MCF 10A (cell line): Measurements from ENCODE around the gene CIT. TPM values are rescaled to one million over a fixed set of nuclear protein-coding genes. Genes with fewer than 3 reads are reported as not detected.

Source experiments
- BruUV-seq: library from RNA; stranded (reverse); fragments of 400-500 nt; replicated peaks from 2 replicates; lab custom pipeline; 2021; lab: Mats Ljungman, UMichigan
- CTCF ChIA-PET: fragments of 300-600 bp; sonication (Branson Sonifier 250); formaldehyde crosslinking; extraction: SDS; loops from one replicate; lab custom pipeline; 2021; ENCODE audit warnings: antibody characterized with exemption, inconsistent platforms; lab: Yijun Ruan, JAX
- POLR2A ChIA-PET: fragments of 300-600, 350-650 bp; sonication (Branson Sonifier 250); formaldehyde crosslinking; extraction: SDS; loops from one replicate; lab custom pipeline; 2020; ENCODE audit warnings: antibody characterized with exemption, inconsistent platforms; lab: Yijun Ruan, JAX
- DNase-seq: peaks from one replicate; pipeline ENCODE4 v3.0.0-alpha.2; 2018; ENCODE audit not compliant: unreplicated experiment
- H3K27ac Mint-ChIP-seq: one replicate; pipeline ENCODE4 v1.8.0; 2022; ENCODE audit warnings: mild to moderate bottlenecking, low read depth, mixed read lengths; ENCODE audit not compliant: unreplicated experiment
- H3K27me3 Mint-ChIP-seq: one replicate; pipeline ENCODE4 v1.8.0; 2022; ENCODE audit warnings: mixed read lengths; ENCODE audit not compliant: insufficient read depth, unreplicated experiment
- H3K36me3 Mint-ChIP-seq: one replicate; pipeline ENCODE4 v1.8.0; 2022; ENCODE audit warnings: mild to moderate bottlenecking, moderate library complexity, mixed read lengths; ENCODE audit not compliant: insufficient read depth, unreplicated experiment
- H3K4me1 Mint-ChIP-seq: one replicate; pipeline ENCODE4 v1.8.0; 2022; ENCODE audit warnings: mixed read lengths; ENCODE audit not compliant: insufficient read depth, unreplicated experiment
- H3K4me3 Mint-ChIP-seq: one replicate; pipeline ENCODE4 v1.8.0; 2022; ENCODE audit warnings: mild to moderate bottlenecking, moderate library complexity, mixed read lengths; ENCODE audit not compliant: unreplicated experiment
- H3K9me3 Mint-ChIP-seq: one replicate; pipeline ENCODE4 v1.8.0; 2022; ENCODE audit warnings: mixed read lengths; ENCODE audit not compliant: unreplicated experiment
- CTCF ChIP-seq: fragments of 200-600 bp; IDR thresholded peaks from one replicate; pipeline ENCODE4 v1.8.0; 2022; ENCODE audit warnings: antibody characterized with exemption, mild to moderate bottlenecking; ENCODE audit not compliant: unreplicated experiment
- intact Hi-C: fragments of 100-400 bp; cut with micrococcal nuclease; formaldehyde crosslinking; loops from 2 replicates; pipeline ENCODE4 v1.14.1; 2022
- total RNA-seq: library from RNA; stranded (reverse); gene quantifications from 2 replicates; pipeline ENCODE4 v1.2.3, GENCODE V29; 2022

CIT gene
- total RNA-seq, 1 experiment from 2014 or later = 25.0 TPM

- CTCF ChIA-PET = interaction anchor here (0.5 to 2.5 kb wide), 3 partner anchors 9 to 1433 kb away, joined by 3 to 17 read pairs (median 5); no protein-coding TSS in a partner anchor
- POLR2A ChIA-PET = no interaction called here
- BruUV-seq = no TSS peak
- peaks cover 11% of the 10 kb centered on the region for H3K36me3 Mint-ChIP-seq
- H3K4me1 Mint-ChIP-seq = no peaks in the 10 kb centered on the region
- peak; percentile 18 for DNase-seq
- H3K4me3 Mint-ChIP-seq = no peak overlapping the region
- H3K27ac Mint-ChIP-seq = no peak overlapping the region
- intact Hi-C loops = loop anchor here (10.0 kb wide), 2 partner anchors 94 to 146 kb away; no protein-coding TSS in a partner anchor
- H3K9me3 Mint-ChIP-seq = no peaks in the 10 kb centered on the region
- H3K27me3 Mint-ChIP-seq = no peaks in the 10 kb centered on the region
- TF ChIP-seq CTCF = no peak
Measured at GRCh38 chr12:119788786-119789185, 88.3 kb downstream of the CIT start.

GRCh38 chr12:119786539-119786938, 90.6 kb downstream of the CIT start:
- ChIA-PET POLR2A (no interaction called here), CTCF (no interaction called here)
- Mint-ChIP-seq H3K27ac (no peak overlapping the region), H3K27me3 (no peaks in the 10 kb centered on the region), H3K9me3 (no peaks in the 10 kb centered on the region), H3K4me3 (no peak overlapping the region), H3K36me3 (peaks cover 22% of the 10 kb centered on the region), H3K4me1 (no peaks in the 10 kb centered on the region)
- no peak for DNase-seq
- intact Hi-C loops = loop anchor here (10.0 kb wide), 2 partner anchors 92 to 148 kb away; no protein-coding TSS in a partner anchor
- TF ChIP-seq CTCF = no peak
- BruUV-seq = no TSS peak

- CTCF ChIA-PET = interaction anchor here (0.5 kb wide), 1 partner anchor 111 kb away, joined by 3 read pairs; no protein-coding TSS in a partner anchor
- H3K4me3 Mint-ChIP-seq = no peak overlapping the region
- no peak overlapping the region for H3K27ac Mint-ChIP-seq
- POLR2A ChIA-PET = no interaction called here
- peaks cover 5% of the 10 kb centered on the region for H3K4me1 Mint-ChIP-seq
- no peaks in the 10 kb centered on the region for H3K9me3 Mint-ChIP-seq
- no peak for TF ChIP-seq CTCF
- peaks cover 18% of the 10 kb centered on the region for H3K36me3 Mint-ChIP-seq
- no TSS peak for BruUV-seq
- no peak for DNase-seq
- no peaks in the 10 kb centered on the region for H3K27me3 Mint-ChIP-seq
- intact Hi-C loops = loop anchor here (5.0 to 10.0 kb wide), 3 partner anchors 90 to 150 kb away; partner anchors contain the start of gene PRKAB1
Measured at GRCh38 chr12:119784673-119785072, 92.4 kb downstream of the CIT start.

- H3K27ac Mint-ChIP-seq = no peak overlapping the region
- no peak for TF ChIP-seq CTCF
- H3K4me1 Mint-ChIP-seq = peaks cover 5% of the 10 kb centered on the region
- H3K9me3 Mint-ChIP-seq = no peaks in the 10 kb centered on the region
- intact Hi-C loops = loop anchor here (5.0 to 10.0 kb wide), 3 partner anchors 89 to 151 kb away; partner anchors contain the start of gene PRKAB1
- no peaks in the 10 kb centered on the region for H3K27me3 Mint-ChIP-seq
- BruUV-seq = no TSS peak
- POLR2A ChIA-PET = no interaction called here
- peaks cover 18% of the 10 kb centered on the region for H3K36me3 Mint-ChIP-seq
- CTCF ChIA-PET = no interaction called here
- no peak for DNase-seq
- no peak overlapping the region for H3K4me3 Mint-ChIP-seq
Measured at GRCh38 chr12:119783787-119784186, 93.3 kb downstream of the CIT start.
